Measurements from ENCODE around the gene TRUB1.

Gene TRUB1

GRCh38 chr10:114987995-114988394 lies 50.0 kb downstream of the TRUB1 start:
- no peak for DNase-seq

- no peak for DNase-seq
Measured at GRCh38 chr10:114990586-114990985, 52.6 kb downstream of the TRUB1 start.

GRCh38 chr10:114990991-114991390 lies 53.0 kb downstream of the TRUB1 start:
- DNase-seq = no peak

- DNase-seq = no peak
Measured at GRCh38 chr10:114992189-114992775, 54.3 kb downstream of the TRUB1 start.

- DNase-seq = no peak
Measured at GRCh38 chr10:114995468-114996247, 57.7 kb downstream of the TRUB1 start.

- no peak for DNase-seq
Measured at GRCh38 chr10:114996542-114996941, 58.5 kb downstream of the TRUB1 start.

- DNase-seq = no peak
Measured at GRCh38 chr10:114998993-114999392, 61.0 kb downstream of the TRUB1 start.

GRCh38 chr10:115001506-115002381 lies 63.7 kb downstream of the TRUB1 start:
- no peak for DNase-seq

GRCh38 chr10:115003396-115003795 lies 65.4 kb downstream of the TRUB1 start:
- DNase-seq = no peak

- no peak for DNase-seq
Measured at GRCh38 chr10:115004236-115004862, 66.4 kb downstream of the TRUB1 start.

- no peak for DNase-seq
Measured at GRCh38 chr10:115005771-115006170, 67.8 kb downstream of the TRUB1 start.

- no peak for DNase-seq
Measured at GRCh38 chr10:115018185-115018931, 80.4 kb downstream of the TRUB1 start.

GRCh38 chr10:115020449-115020848 lies 82.5 kb downstream of the TRUB1 start:
- no peak for DNase-seq

GRCh38 chr10:115022733-115023132 lies 84.7 kb downstream of the TRUB1 start:
- DNase-seq = no peak

GRCh38 chr10:115023715-115024114 lies 85.7 kb downstream of the TRUB1 start:
- DNase-seq = no peak

- no peak for DNase-seq
Measured at GRCh38 chr10:115024371-115024770, 86.4 kb downstream of the TRUB1 start.

GRCh38 chr10:115026056-115026745 lies 88.2 kb downstream of the TRUB1 start:
- DNase-seq = no peak

GRCh38 chr10:115026746-115027140 lies 88.7 kb downstream of the TRUB1 start:
- no peak for DNase-seq

Data from activated T-cell treated with anti-CD3 and anti-CD28 coated beads, Interleukin-2, amount 50 U/mL, for 1 hour (primary cell).